ENCODE measurements around the gene CRACR2B.

DNA sequence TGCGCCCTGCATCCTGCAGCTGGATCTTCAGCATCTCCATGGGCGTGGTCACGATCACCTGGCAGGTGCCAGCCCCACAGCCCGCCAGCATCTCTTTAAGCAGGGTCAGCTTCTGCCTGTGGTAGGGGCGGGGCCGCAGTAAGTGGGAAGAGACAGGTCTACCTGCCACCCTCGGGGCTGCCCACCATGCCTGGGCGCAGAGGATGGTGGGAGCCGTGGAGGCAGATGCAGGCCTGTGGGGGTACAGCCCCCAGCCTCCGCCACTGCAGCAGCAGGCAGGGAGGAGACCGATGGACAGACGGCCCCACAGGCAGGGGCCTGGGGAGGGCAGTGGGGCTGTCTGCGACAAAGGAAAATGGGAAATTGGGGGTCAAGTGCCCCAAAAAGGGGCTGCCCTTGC, 34.8 kb upstream of the CRACR2B start:
- TF ChIP-seq, protein P1, sequence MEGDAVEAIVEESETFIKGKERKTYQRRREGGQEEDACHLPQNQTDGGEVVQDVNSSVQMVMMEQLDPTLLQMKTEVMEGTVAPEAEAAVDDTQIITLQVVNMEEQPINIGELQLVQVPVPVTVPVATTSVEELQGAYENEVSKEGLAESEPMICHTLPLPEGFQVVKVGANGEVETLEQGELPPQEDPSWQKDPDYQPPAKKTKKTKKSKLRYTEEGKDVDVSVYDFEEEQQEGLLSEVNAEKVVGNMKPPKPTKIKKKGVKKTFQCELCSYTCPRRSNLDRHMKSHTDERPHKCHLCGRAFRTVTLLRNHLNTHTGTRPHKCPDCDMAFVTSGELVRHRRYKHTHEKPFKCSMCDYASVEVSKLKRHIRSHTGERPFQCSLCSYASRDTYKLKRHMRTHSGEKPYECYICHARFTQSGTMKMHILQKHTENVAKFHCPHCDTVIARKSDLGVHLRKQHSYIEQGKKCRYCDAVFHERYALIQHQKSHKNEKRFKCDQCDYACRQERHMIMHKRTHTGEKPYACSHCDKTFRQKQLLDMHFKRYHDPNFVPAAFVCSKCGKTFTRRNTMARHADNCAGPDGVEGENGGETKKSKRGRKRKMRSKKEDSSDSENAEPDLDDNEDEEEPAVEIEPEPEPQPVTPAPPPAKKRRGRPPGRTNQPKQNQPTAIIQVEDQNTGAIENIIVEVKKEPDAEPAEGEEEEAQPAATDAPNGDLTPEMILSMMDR (IDR thresholded peaks at IDR 0.05), result no peak
- TF ChIP-seq POLR2A (IDR thresholded peaks at IDR 0.05) (no peak), EP300 (IDR thresholded peaks at IDR 0.05) (no peak)
